ENCODE measurements around the gene RASGEF1C.

RASGEF1C gene

GRCh38 chr5:180168758-180169157, 40.3 kb downstream of the RASGEF1C start:
- no peaks in the 10 kb centered on the region for H3K27me3 ChIP-seq (ENCODE audit: low read length)
- no peaks in the 10 kb centered on the region for H3F3A ChIP-seq (ENCODE audit: insufficient read depth)
- TF ChIP-seq, protein P1, sequence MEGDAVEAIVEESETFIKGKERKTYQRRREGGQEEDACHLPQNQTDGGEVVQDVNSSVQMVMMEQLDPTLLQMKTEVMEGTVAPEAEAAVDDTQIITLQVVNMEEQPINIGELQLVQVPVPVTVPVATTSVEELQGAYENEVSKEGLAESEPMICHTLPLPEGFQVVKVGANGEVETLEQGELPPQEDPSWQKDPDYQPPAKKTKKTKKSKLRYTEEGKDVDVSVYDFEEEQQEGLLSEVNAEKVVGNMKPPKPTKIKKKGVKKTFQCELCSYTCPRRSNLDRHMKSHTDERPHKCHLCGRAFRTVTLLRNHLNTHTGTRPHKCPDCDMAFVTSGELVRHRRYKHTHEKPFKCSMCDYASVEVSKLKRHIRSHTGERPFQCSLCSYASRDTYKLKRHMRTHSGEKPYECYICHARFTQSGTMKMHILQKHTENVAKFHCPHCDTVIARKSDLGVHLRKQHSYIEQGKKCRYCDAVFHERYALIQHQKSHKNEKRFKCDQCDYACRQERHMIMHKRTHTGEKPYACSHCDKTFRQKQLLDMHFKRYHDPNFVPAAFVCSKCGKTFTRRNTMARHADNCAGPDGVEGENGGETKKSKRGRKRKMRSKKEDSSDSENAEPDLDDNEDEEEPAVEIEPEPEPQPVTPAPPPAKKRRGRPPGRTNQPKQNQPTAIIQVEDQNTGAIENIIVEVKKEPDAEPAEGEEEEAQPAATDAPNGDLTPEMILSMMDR (IDR thresholded peaks at IDR 0.05; ENCODE audit: insufficient read depth, low read length, poor library complexity, severe bottlenecking) = no peak
- TF ChIP-seq EZH2phosphoT487 (conservative IDR thresholded peaks at IDR 0.05; ENCODE audit: low read length) = no peak
- no peaks in the 10 kb centered on the region for H3K9me3 ChIP-seq (ENCODE audit: insufficient read depth, low read length)
- H3K4me2 ChIP-seq (ENCODE audit: low read depth, low read length, poor library complexity, severe bottlenecking) = no peak overlapping the region
- no peak overlapping the region for H3K9ac ChIP-seq (ENCODE audit: low read length)
- H3K79me2 ChIP-seq (ENCODE audit: insufficient read depth, low read length) = no peaks in the 10 kb centered on the region
- H3K9me2 ChIP-seq (replicated peaks; ENCODE audit: insufficient read depth, low read length) = no peaks in the 10 kb centered on the region
- no peaks in the 10 kb centered on the region for H3K36me3 ChIP-seq (ENCODE audit: low read length)
- no peak overlapping the region for H2AFZ ChIP-seq (ENCODE audit: low read depth, low read length, severe bottlenecking)
- H3K4me3 ChIP-seq (ENCODE audit: insufficient read depth, low read length, poor library complexity, severe bottlenecking) = no peak overlapping the region
- no peaks in the 10 kb centered on the region for H4K20me1 ChIP-seq (ENCODE audit: low read depth, low read length)
- H3K27ac ChIP-seq (ENCODE audit: low read depth, low read length) = no peak overlapping the region

- Histone ChIP-seq H3K27ac (ENCODE audit: low read depth, low read length) (no peak overlapping the region), H3K36me3 (ENCODE audit: low read length) (no peaks in the 10 kb centered on the region), H3K9me3 (ENCODE audit: insufficient read depth, low read length) (no peaks in the 10 kb centered on the region), H2AFZ (ENCODE audit: low read depth, low read length, severe bottlenecking) (no peak overlapping the region), H3K79me2 (ENCODE audit: insufficient read depth, low read length) (no peaks in the 10 kb centered on the region), H3K9me2 (replicated peaks; ENCODE audit: insufficient read depth, low read length) (no peaks in the 10 kb centered on the region), H4K20me1 (ENCODE audit: low read depth, low read length) (no peaks in the 10 kb centered on the region), H3K4me3 (ENCODE audit: insufficient read depth, low read length, poor library complexity, severe bottlenecking) (no peak overlapping the region), H3K27me3 (ENCODE audit: low read length) (no peaks in the 10 kb centered on the region), H3K9ac (ENCODE audit: low read length) (no peak overlapping the region), H3F3A (ENCODE audit: insufficient read depth) (no peaks in the 10 kb centered on the region), H3K4me2 (ENCODE audit: low read depth, low read length, poor library complexity, severe bottlenecking) (no peak overlapping the region)
- no peak for TF ChIP-seq EZH2phosphoT487 (conservative IDR thresholded peaks at IDR 0.05; ENCODE audit: low read length)
- TF ChIP-seq, protein P1 (IDR thresholded peaks at IDR 0.05; ENCODE audit: insufficient read depth, low read length, poor library complexity, severe bottlenecking) = no peak
Observed at GRCh38 chr5:180166176-180166575, 42.8 kb downstream of the RASGEF1C start.

DNA sequence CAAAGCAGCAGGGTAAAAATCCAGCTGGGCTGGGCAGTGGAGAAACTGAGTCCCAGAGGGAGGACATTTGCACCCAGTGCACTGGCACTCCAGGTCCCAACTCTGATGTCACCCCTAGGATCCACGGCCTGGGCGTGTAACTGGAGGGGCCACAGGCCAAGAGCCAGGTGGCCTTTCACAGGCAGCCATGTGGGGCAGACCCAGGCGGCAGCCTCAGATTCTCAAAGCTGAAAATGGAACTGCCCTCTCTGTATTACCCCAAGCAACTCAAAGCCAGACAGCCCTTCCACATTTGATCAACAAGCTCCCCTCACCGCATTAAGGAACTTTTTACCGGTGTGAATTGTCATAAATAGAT, 46.7 kb downstream of the RASGEF1C start:
- TF ChIP-seq, protein P1 (IDR thresholded peaks at IDR 0.05; ENCODE audit: insufficient read depth, low read length, poor library complexity, severe bottlenecking) = no peak
- no peak for TF ChIP-seq EZH2phosphoT487 (conservative IDR thresholded peaks at IDR 0.05; ENCODE audit: low read length)
- Histone ChIP-seq H3K27me3 (ENCODE audit: low read length) (no peaks in the 10 kb centered on the region), H2AFZ (ENCODE audit: low read depth, low read length, severe bottlenecking) (no peak overlapping the region), H3K9me3 (ENCODE audit: insufficient read depth, low read length) (no peaks in the 10 kb centered on the region), H3K9ac (ENCODE audit: low read length) (no peak overlapping the region), H4K20me1 (ENCODE audit: low read depth, low read length) (no peaks in the 10 kb centered on the region), H3K36me3 (ENCODE audit: low read length) (no peaks in the 10 kb centered on the region), H3K27ac (ENCODE audit: low read depth, low read length) (no peak overlapping the region), H3F3A (ENCODE audit: insufficient read depth) (no peaks in the 10 kb centered on the region), H3K4me2 (ENCODE audit: low read depth, low read length, poor library complexity, severe bottlenecking) (no peak overlapping the region), H3K4me3 (ENCODE audit: insufficient read depth, low read length, poor library complexity, severe bottlenecking) (no peak overlapping the region), H3K79me2 (ENCODE audit: insufficient read depth, low read length) (no peaks in the 10 kb centered on the region), H3K9me2 (replicated peaks; ENCODE audit: insufficient read depth, low read length) (no peaks in the 10 kb centered on the region)
